ENCODE data around the gene PNPLA8. TPM values are rescaled to one million over a fixed set of nuclear protein-coding genes. Genes with fewer than 3 reads are reported as not detected.
A peak's percentile ranks its signal among the peaks of the same experiment; 100 is the strongest.

The PNPLA8 gene
- 19.3 TPM for polyA plus RNA-seq (2013, experiment 1 of 2)
- polyA plus RNA-seq (2013, experiment 2 of 2): 20.8 TPM

DNA sequence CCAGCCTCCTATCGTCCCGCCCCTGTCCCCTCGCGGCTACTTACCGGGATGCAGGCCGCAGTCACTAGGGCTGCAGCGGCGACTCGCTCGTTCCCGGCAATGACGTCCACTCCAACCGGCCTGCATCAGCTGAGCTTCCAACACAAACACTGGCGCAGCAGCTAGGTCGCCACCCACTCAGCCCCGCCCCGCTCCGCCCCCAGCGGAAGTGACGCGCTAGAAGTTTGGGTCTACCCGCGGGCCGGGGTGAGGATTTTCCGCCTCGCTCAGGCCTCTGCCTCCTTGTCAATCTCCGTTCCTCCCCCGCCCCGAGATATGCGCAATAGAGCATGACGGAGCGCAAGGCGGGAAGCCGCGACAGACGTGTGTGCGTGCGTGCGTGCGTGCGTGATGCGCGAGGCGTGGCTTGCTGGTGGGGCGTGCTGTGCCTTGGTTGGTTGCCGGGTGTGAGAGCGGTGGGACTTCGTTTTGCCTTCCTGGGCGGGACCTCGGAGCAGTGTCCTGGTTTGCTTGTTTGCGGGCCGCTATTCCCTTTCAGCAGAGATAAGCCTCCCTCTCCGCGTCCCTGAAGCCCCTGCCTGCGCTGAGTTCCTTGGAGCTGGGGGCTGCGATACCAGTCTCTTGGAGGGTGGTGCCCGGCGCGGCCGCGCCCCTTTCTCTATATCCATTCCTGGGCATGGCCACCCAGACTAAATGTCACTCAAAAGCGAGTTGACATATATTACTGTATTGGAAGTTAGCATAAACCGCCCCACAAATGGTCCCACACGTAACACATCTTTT lies at the start of gene PNPLA8:
Gene PNPLA8, minus strand, starts transcription at position 151 of the 783 bp plus-strand sequence. CDS start 10,644 bp downstream, outside the sequence.
- DNase-seq: peak; percentile 100
- H3K14ac ChIP-seq (ENCODE audit: low read length in 2 of 2): peak within 1 kb of the TSS; percentile 43 to 83
- peak within 1 kb of the TSS; percentile 89 to 95 for H3K4me3 ChIP-seq (ENCODE audit: insufficient read depth in 1 of 2, low read depth in 1 of 2, low read length in 2 of 2)
- H3K4me2 ChIP-seq (ENCODE audit: low read length, poor library complexity, severe bottlenecking): peak within 1 kb of the TSS; percentile 84
- no peaks in the 10 kb centered on the region for H3K27me3 ChIP-seq (ENCODE audit: control insufficient read depth in 1 of 2, insufficient read depth in 1 of 2, low read length in 2 of 2)
- H2BK120ac ChIP-seq (ENCODE audit: low read depth, low read length): peak within 1 kb of the TSS; percentile 89
- peak within 1 kb of the TSS; percentile 88 for H4K91ac ChIP-seq (ENCODE audit: low read length)
- peaks cover 3% of the 10 kb centered on the region for H3K4me1 ChIP-seq (ENCODE audit: control insufficient read depth, insufficient read depth, low read depth, low read length)
- peak within 1 kb of the TSS; percentile 91 for H4K8ac ChIP-seq (ENCODE audit: low read length)
- no peaks in the 10 kb centered on the region for H3K36me3 ChIP-seq (ENCODE audit: control insufficient read depth in 1 of 2, insufficient read depth in 2 of 2, low read depth in 1 of 2, low read length in 2 of 2)
- H3K4ac ChIP-seq (ENCODE audit: low read depth in 1 of 2, low read length in 2 of 2): peak within 1 kb of the TSS in 1 of 2 experiments; percentile 88
- H3K9me3 ChIP-seq (ENCODE audit: control insufficient read depth, low read length): no peaks in the 10 kb centered on the region
- peak within 1 kb of the TSS; percentile 96 for H2AFZ ChIP-seq (ENCODE audit: low read depth, low read length)
- H3K9ac ChIP-seq (ENCODE audit: low read length): peak within 1 kb of the TSS; percentile 97
- peak within 1 kb of the TSS; percentile 96 for H3K27ac ChIP-seq (ENCODE audit: low read length, poor library complexity, severe bottlenecking)
- WGBS: under 1% methylated on average over 56 of the region's 64 CpGs
- H2BK15ac ChIP-seq (ENCODE audit: low read depth, poor library complexity, severe bottlenecking): peak within 1 kb of the TSS; percentile 56
- H2AK5ac ChIP-seq (ENCODE audit: low read length, severe bottlenecking): no peak within 1 kb of the TSS
- peaks cover 10% of the 10 kb centered on the region for H3K79me1 ChIP-seq (replicated peaks; ENCODE audit: low read length, poor library complexity, severe bottlenecking)
- peak within 1 kb of the TSS; percentile 66 for H2BK5ac ChIP-seq (ENCODE audit: low read depth, low read length, poor library complexity, severe bottlenecking)
- H3K23ac ChIP-seq (ENCODE audit: low read length in 2 of 2): peak within 1 kb of the TSS in 1 of 2 experiments; percentile 85
- H2BK12ac ChIP-seq (ENCODE audit: low read length in 2 of 2): peak within 1 kb of the TSS; percentile 33 to 86
- peak within 1 kb of the TSS; percentile 94 to 97 for H3K18ac ChIP-seq (ENCODE audit: low read depth in 1 of 2, low read length in 2 of 2)

GRCh38 chr7:108575156-108575555 lies 49.2 kb upstream of the PNPLA8 start:
- Histone ChIP-seq H3K4me2 (ENCODE audit: low read length, poor library complexity, severe bottlenecking) (no peak overlapping the region), H3K4ac (ENCODE audit: low read depth in 1 of 2, low read length in 2 of 2) (no peak overlapping the region), H3K9me3 (ENCODE audit: control insufficient read depth, low read length) (no peaks in the 10 kb centered on the region), H3K4me1 (ENCODE audit: control insufficient read depth, insufficient read depth, low read depth, low read length) (no peaks in the 10 kb centered on the region), H2AFZ (ENCODE audit: low read depth, low read length) (no peak overlapping the region), H3K9ac (ENCODE audit: low read length) (no peak overlapping the region), H4K91ac (ENCODE audit: low read length) (no peak overlapping the region), H3K18ac (ENCODE audit: low read depth in 1 of 2, low read length in 2 of 2) (no peak overlapping the region), H3K4me3 (ENCODE audit: insufficient read depth in 1 of 2, low read depth in 1 of 2, low read length in 2 of 2) (no peak overlapping the region), H2BK5ac (ENCODE audit: low read depth, low read length, poor library complexity, severe bottlenecking) (no peak overlapping the region), H2BK12ac (ENCODE audit: low read length in 2 of 2) (no peak overlapping the region), H2BK15ac (ENCODE audit: low read depth, poor library complexity, severe bottlenecking) (no peak overlapping the region), H4K8ac (ENCODE audit: low read length) (no peak overlapping the region), H3K79me1 (replicated peaks; ENCODE audit: low read length, poor library complexity, severe bottlenecking) (peaks cover 16% of the 10 kb centered on the region), H3K27ac (ENCODE audit: low read length, poor library complexity, severe bottlenecking) (no peak overlapping the region), H3K23ac (ENCODE audit: low read length in 2 of 2) (no peak overlapping the region), H2AK5ac (ENCODE audit: low read length, severe bottlenecking) (no peak overlapping the region), H2BK120ac (ENCODE audit: low read depth, low read length) (no peak overlapping the region), H3K14ac (ENCODE audit: low read length in 2 of 2) (no peak overlapping the region), H3K27me3 (ENCODE audit: control insufficient read depth in 1 of 2, insufficient read depth in 1 of 2, low read length in 2 of 2) (no peaks in the 10 kb centered on the region), H3K36me3 (ENCODE audit: control insufficient read depth in 1 of 2, insufficient read depth in 2 of 2, low read depth in 1 of 2, low read length in 2 of 2) (peaks cover 8 to 47% of the 10 kb centered on the region in 2 experiments)
- no peak for DNase-seq
- 31% methylated on average over 1 of the region's 2 CpGs for WGBS

DNA sequence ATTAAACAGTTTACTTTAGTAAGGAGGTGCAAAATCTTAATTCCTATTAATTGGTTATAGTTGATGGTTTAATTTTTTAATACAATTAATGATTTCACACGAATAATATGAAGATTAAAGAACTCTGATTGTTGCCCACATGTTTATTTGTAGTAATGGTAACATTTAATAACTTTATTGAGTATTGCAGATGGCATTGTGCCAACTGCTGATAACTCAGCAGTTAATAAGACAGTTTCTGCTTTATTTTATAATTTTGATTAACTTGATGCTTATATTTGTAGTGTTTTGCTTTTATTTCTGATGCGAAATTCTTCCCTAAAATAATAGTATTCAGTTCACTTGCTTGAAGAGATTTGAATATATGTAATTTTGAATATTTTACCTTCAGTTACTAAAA lies 46.5 kb upstream of the PNPLA8 start:
- Histone ChIP-seq H3K4ac (ENCODE audit: low read depth in 1 of 2, low read length in 2 of 2) (no peak overlapping the region), H3K18ac (ENCODE audit: low read depth in 1 of 2, low read length in 2 of 2) (no peak overlapping the region), H3K4me3 (ENCODE audit: insufficient read depth in 1 of 2, low read depth in 1 of 2, low read length in 2 of 2) (no peak overlapping the region), H2BK15ac (ENCODE audit: low read depth, poor library complexity, severe bottlenecking) (no peak overlapping the region), H3K79me1 (replicated peaks; ENCODE audit: low read length, poor library complexity, severe bottlenecking) (peaks cover 16% of the 10 kb centered on the region), H3K14ac (ENCODE audit: low read length in 2 of 2) (no peak overlapping the region), H3K27ac (ENCODE audit: low read length, poor library complexity, severe bottlenecking) (no peak overlapping the region), H3K36me3 (ENCODE audit: control insufficient read depth in 1 of 2, insufficient read depth in 2 of 2, low read depth in 1 of 2, low read length in 2 of 2) (peaks cover 0 to 36% of the 10 kb centered on the region in 2 experiments), H2AFZ (ENCODE audit: low read depth, low read length) (no peak overlapping the region), H4K91ac (ENCODE audit: low read length) (no peak overlapping the region), H4K8ac (ENCODE audit: low read length) (no peak overlapping the region), H3K9ac (ENCODE audit: low read length) (no peak overlapping the region), H2BK12ac (ENCODE audit: low read length in 2 of 2) (no peak overlapping the region), H3K4me1 (ENCODE audit: control insufficient read depth, insufficient read depth, low read depth, low read length) (peaks cover 3% of the 10 kb centered on the region), H3K23ac (ENCODE audit: low read length in 2 of 2) (no peak overlapping the region), H2AK5ac (ENCODE audit: low read length, severe bottlenecking) (no peak overlapping the region), H3K9me3 (ENCODE audit: control insufficient read depth, low read length) (no peaks in the 10 kb centered on the region), H2BK5ac (ENCODE audit: low read depth, low read length, poor library complexity, severe bottlenecking) (no peak overlapping the region), H3K4me2 (ENCODE audit: low read length, poor library complexity, severe bottlenecking) (no peak overlapping the region), H3K27me3 (ENCODE audit: control insufficient read depth in 1 of 2, insufficient read depth in 1 of 2, low read length in 2 of 2) (no peaks in the 10 kb centered on the region), H2BK120ac (ENCODE audit: low read depth, low read length) (no peak overlapping the region)
- no CpG with 5 or more reads among the region's 2 CpGs for WGBS
- DNase-seq: no peak

- H2BK12ac ChIP-seq (ENCODE audit: low read length in 2 of 2): peak overlapping the region in 1 of 2 experiments; percentile 85
- peaks cover 3% of the 10 kb centered on the region for H3K4me1 ChIP-seq (ENCODE audit: control insufficient read depth, insufficient read depth, low read depth, low read length)
- no peak overlapping the region for H2BK120ac ChIP-seq (ENCODE audit: low read depth, low read length)
- WGBS: 0% methylated on average over 29 of the region's 36 CpGs
- peak overlapping the region in 1 of 2 experiments; percentile 91 for H3K14ac ChIP-seq (ENCODE audit: low read length in 2 of 2)
- peak overlapping the region; percentile 40 to 90 for H3K18ac ChIP-seq (ENCODE audit: low read depth in 1 of 2, low read length in 2 of 2)
- peak overlapping the region; percentile 78 for H3K4me2 ChIP-seq (ENCODE audit: low read length, poor library complexity, severe bottlenecking)
- no peak overlapping the region for H2AK5ac ChIP-seq (ENCODE audit: low read length, severe bottlenecking)
- H3K36me3 ChIP-seq (ENCODE audit: control insufficient read depth in 1 of 2, insufficient read depth in 2 of 2, low read depth in 1 of 2, low read length in 2 of 2): peaks cover 0 to 39% of the 10 kb centered on the region in 2 experiments
- peak overlapping the region; percentile 97 for H2AFZ ChIP-seq (ENCODE audit: low read depth, low read length)
- H3K27ac ChIP-seq (ENCODE audit: low read length, poor library complexity, severe bottlenecking): peak overlapping the region; percentile 60
- no peak overlapping the region for H4K8ac ChIP-seq (ENCODE audit: low read length)
- peak overlapping the region; percentile 58 for H4K91ac ChIP-seq (ENCODE audit: low read length)
- peak overlapping the region; percentile 99 for H3K9ac ChIP-seq (ENCODE audit: low read length)
- no peaks in the 10 kb centered on the region for H3K27me3 ChIP-seq (ENCODE audit: control insufficient read depth in 1 of 2, insufficient read depth in 1 of 2, low read length in 2 of 2)
- H2BK5ac ChIP-seq (ENCODE audit: low read depth, low read length, poor library complexity, severe bottlenecking): no peak overlapping the region
- no peak overlapping the region for H2BK15ac ChIP-seq (ENCODE audit: low read depth, poor library complexity, severe bottlenecking)
- H3K23ac ChIP-seq (ENCODE audit: low read length in 2 of 2): peak overlapping the region in 1 of 2 experiments; percentile 90
- no peaks in the 10 kb centered on the region for H3K9me3 ChIP-seq (ENCODE audit: control insufficient read depth, low read length)
- peaks cover 12% of the 10 kb centered on the region for H3K79me1 ChIP-seq (replicated peaks; ENCODE audit: low read length, poor library complexity, severe bottlenecking)
- peak overlapping the region; percentile 39 to 83 for H3K4ac ChIP-seq (ENCODE audit: low read depth in 1 of 2, low read length in 2 of 2)
- peak; percentile 65 for DNase-seq
- H3K4me3 ChIP-seq (ENCODE audit: insufficient read depth in 1 of 2, low read depth in 1 of 2, low read length in 2 of 2): peak overlapping the region; percentile 89 to 93
Observed at GRCh38 chr7:108570146-108570755, 44.3 kb upstream of the PNPLA8 start.
